Measurements from ENCODE around the gene ARHGEF2. TPM values are rescaled to one million over a fixed set of nuclear protein-coding genes. Genes with fewer than 3 reads are reported as not detected.

ARHGEF2 gene
- total RNA-seq, 1 experiment from 2014 or later = 69.5 TPM

GRCh38 chr1:155982106-155982505 lies 3.8 kb upstream of the ARHGEF2 start (continued):
- TF ChIP-seq PREB (CRISPR knock-in tag; IDR thresholded peaks at IDR 0.05; ENCODE audit: borderline replicate concordance) (no peak), NR2C2 (CRISPR knock-in tag; IDR thresholded peaks at IDR 0.05) (no peak), NR1H2 (CRISPR knock-in tag; IDR thresholded peaks at IDR 0.05) (no peak)
- TF ChIP-seq, protein P1, sequence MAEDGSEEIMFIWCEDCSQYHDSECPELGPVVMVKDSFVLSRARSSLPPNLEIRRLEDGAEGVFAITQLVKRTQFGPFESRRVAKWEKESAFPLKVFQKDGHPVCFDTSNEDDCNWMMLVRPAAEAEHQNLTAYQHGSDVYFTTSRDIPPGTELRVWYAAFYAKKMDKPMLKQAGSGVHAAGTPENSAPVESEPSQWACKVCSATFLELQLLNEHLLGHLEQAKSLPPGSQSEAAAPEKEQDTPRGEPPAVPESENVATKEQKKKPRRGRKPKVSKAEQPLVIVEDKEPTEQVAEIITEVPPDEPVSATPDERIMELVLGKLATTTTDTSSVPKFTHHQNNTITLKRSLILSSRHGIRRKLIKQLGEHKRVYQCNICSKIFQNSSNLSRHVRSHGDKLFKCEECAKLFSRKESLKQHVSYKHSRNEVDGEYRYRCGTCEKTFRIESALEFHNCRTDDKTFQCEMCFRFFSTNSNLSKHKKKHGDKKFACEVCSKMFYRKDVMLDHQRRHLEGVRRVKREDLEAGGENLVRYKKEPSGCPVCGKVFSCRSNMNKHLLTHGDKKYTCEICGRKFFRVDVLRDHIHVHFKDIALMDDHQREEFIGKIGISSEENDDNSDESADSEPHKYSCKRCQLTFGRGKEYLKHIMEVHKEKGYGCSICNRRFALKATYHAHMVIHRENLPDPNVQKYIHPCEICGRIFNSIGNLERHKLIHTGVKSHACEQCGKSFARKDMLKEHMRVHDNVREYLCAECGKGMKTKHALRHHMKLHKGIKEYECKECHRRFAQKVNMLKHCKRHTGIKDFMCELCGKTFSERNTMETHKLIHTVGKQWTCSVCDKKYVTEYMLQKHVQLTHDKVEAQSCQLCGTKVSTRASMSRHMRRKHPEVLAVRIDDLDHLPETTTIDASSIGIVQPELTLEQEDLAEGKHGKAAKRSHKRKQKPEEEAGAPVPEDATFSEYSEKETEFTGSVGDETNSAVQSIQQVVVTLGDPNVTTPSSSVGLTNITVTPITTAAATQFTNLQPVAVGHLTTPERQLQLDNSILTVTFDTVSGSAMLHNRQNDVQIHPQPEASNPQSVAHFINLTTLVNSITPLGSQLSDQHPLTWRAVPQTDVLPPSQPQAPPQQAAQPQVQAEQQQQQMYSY (CRISPR knock-in tag; IDR thresholded peaks at IDR 0.05) = no peak

- CTCF ChIA-PET = interaction anchor here (3.3 to 3.4 kb wide), 3 partner anchors 15 to 85 kb away, joined by 20 to 40 read pairs (median 29); no protein-coding TSS in a partner anchor
- POLR2A ChIA-PET = no interaction called here
- no peak for TF ChIP-seq ZNF263 (CRISPR knock-in tag; IDR thresholded peaks at IDR 0.05; ENCODE audit: low read depth)
- TF ChIP-seq RORB (CRISPR knock-in tag; IDR thresholded peaks at IDR 0.05) = no peak
- peak; percentile 67 for TF ChIP-seq GABPB1 (CRISPR knock-in tag; IDR thresholded peaks at IDR 0.05)
- TF ChIP-seq ZNF671 (CRISPR knock-in tag; IDR thresholded peaks at IDR 0.05) = no peak
- no peak for DNase-seq (ENCODE audit: low spot score)
- H3K27me3 Mint-ChIP-seq (ENCODE audit: low read depth) = no peaks in the 10 kb centered on the region
- peaks cover 66% of the 10 kb centered on the region for H3K4me1 Mint-ChIP-seq
- no peak overlapping the region for H3K4me3 Mint-ChIP-seq
- H3K27ac Mint-ChIP-seq = no peak overlapping the region
- no peak for ATAC-seq
- H3K36me3 Mint-ChIP-seq = no peaks in the 10 kb centered on the region
- H3K9me3 Mint-ChIP-seq = no peaks in the 10 kb centered on the region
These were observed 3.1 kb upstream of the ARHGEF2 start for GRCh38 chr1:155981266-155982088.

DNA sequence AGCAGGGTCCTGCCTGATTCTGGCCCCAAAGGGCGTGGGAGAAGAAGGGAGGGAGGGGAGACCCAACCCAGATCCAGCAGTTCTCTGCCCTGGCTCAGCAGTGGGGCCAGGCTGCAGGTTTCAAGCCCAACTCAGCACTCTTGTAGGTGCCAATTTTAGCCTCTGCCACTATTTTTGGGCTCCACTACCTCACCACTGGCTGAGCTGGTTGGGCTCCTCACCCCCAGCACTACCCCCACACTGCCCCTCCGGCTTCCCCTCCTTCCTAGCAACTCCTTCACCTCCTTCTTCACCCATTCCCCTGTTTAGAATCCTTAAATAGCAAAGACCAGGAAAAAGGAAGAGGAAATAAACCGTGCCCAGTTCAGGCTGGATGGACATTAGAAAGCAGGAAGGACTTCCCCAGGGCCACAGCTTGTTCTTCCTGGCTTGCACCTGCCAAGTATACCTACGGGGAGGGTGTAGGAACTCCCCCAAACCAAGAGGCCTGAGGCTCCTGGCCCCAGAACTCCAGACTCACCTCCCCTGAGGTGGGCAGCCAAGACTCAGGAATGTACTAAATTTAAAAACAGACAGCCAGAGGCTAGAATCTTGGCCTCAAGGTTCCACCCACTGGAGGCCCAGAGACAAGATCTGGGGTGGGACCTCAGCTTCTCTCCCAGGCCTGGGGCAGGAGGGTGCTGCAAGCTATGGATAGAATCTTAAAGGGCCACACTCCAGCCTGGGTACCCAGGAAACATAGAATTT lies 1.4 kb upstream of the ARHGEF2 start:
- ChIA-PET CTCF (interaction anchor here (0.6 to 7.2 kb wide), 10 partner anchors 10 to 111 kb away, joined by 4 to 122 read pairs (median 18); no protein-coding TSS in a partner anchor), POLR2A (interaction anchor here (1.0 to 4.4 kb wide), 4 partner anchors 12 to 81 kb away, joined by 3 to 40 read pairs (median 7); partner anchors contain the start of gene RAB25)
- Mint-ChIP-seq H3K27me3 (ENCODE audit: low read depth) (no peaks in the 10 kb centered on the region), H3K4me1 (peaks cover 83% of the 10 kb centered on the region), H3K27ac (peak overlapping the region; percentile 95), H3K9me3 (no peaks in the 10 kb centered on the region), H3K4me3 (peak overlapping the region; percentile 95), H3K36me3 (no peaks in the 10 kb centered on the region)
- no peak for DNase-seq (ENCODE audit: low spot score)
- no peak for ATAC-seq
- TF ChIP-seq E2F5 (CRISPR knock-in tag; IDR thresholded peaks at IDR 0.05) (no peak), AR (CRISPR knock-in tag; IDR thresholded peaks at IDR 0.05) (no peak), SP1 (CRISPR knock-in tag; conservative IDR thresholded peaks at IDR 0.05) (no peak), ATF3 (CRISPR knock-in tag; conservative IDR thresholded peaks at IDR 0.05) (no peak)
